GM12801 (cell line): ENCODE results near the gene SURF6.

Experiments used
- TF ChIP-seq, protein P1 (sequence below): IDR thresholded peaks from one replicate; pipeline ENCODE4 v1.5.1; 2011; ENCODE audit warnings: control low read depth; ENCODE audit not compliant: insufficient read length; ENCODE audit errors: extremely low read depth

SURF6 gene

DNA sequence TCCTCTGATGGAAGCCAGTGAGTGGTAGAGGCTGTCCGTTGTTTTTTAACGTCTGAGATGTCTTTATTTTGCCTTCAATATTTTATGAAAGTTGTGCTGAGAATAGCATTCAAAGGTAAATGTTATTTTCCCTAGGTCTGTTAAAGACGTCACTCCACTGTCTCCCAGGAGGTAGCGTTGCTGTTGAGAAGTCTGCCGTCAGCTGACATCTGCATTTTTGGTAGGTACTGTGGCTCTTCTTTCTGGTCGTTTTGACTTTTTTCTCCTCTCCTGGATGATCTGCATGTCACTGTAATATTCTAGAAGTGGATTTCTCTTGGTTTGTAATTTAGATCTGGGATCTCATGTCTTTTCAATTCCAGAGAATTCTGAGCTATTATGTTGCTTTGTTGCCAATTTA, 26.4 kb downstream of the SURF6 start:
- TF ChIP-seq, protein P1, sequence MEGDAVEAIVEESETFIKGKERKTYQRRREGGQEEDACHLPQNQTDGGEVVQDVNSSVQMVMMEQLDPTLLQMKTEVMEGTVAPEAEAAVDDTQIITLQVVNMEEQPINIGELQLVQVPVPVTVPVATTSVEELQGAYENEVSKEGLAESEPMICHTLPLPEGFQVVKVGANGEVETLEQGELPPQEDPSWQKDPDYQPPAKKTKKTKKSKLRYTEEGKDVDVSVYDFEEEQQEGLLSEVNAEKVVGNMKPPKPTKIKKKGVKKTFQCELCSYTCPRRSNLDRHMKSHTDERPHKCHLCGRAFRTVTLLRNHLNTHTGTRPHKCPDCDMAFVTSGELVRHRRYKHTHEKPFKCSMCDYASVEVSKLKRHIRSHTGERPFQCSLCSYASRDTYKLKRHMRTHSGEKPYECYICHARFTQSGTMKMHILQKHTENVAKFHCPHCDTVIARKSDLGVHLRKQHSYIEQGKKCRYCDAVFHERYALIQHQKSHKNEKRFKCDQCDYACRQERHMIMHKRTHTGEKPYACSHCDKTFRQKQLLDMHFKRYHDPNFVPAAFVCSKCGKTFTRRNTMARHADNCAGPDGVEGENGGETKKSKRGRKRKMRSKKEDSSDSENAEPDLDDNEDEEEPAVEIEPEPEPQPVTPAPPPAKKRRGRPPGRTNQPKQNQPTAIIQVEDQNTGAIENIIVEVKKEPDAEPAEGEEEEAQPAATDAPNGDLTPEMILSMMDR, result no peak

DNA sequence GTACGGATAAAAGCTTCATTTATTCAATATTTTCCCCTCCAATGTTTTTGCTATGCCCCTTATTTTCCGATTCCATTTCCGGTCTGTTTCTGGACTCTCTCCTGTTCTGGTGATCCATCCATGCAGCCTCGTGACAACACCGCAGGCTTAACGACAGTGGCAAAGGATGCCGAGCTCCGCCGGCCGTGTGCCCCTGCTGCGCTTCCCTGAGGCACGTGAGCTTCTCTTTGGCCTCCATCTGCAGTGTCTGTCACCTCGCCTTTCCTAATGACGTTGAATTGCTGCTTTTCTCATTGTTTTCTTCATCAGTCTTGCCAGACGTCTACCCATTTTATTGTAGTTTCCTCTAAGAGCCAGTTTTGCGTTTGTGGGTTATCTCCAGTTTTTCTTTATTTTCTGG, 28.7 kb downstream of the SURF6 start:
- TF ChIP-seq, protein P1, result no peak

DNA sequence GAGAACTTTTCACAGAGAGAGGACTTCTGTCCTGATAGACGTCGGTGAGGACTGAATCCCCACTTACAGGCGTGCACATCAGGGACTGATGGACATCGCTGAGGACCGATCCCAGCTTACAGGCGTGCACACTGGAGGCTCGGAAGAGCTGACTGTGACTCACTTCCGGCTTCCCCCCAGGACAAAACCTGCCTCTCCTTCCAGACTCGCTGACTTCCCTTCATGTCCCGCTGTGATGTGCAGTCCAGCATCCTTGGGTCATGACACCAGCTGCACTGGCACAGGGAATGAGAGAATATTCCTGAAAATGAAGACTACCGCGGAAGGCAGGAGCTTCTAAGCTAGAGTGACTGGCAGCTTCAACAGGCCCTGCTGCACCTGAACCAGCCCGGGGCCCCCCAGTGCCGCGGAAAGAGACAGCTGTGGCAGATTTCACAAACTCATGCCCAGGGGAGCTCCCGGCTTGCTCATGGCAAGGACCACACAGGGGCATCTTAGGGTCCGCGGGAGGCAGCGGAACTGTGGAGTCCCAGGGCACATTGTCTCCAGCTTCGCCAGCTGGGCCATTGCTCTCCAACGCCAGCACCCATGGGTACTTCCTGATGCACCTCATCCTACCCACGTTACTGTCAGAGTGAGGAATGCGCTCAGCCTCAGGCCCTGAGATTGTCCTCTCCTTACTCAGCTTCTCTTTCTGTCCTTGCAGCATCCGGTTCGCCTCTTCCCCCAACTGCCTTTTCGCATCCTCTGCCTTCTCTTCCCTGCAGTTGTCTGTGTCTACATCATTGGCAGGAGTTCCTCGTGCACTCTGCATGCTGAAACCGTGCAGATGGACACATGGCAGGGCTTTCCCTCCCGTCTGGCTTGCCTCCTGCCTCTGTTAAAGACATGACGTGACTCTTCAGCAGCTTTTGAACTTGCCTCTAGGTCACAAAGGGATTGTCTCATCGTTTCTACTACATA, 29.5 kb downstream of the SURF6 start:
- TF ChIP-seq, protein P1, result no peak

DNA sequence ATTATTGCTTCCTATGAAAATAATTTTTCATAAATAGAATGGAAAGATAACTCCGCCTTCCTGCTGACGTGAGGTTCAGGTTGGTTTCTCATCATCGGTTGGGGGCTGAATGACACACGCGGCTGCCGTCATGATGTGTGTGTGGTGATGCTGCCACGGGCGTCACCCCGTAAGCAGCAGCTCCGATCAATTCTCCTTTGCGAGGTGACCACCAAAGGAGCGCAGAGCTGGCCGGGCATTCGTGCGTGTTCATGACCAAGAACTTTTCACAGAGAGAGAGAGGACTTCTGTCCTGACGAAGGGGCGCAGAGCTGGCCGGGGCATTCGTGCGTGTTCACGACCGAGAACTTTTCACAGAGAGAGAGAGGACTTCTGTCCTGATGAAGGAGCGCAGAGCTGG, 30.3 kb downstream of the SURF6 start:
- TF ChIP-seq, protein P1, result no peak

DNA sequence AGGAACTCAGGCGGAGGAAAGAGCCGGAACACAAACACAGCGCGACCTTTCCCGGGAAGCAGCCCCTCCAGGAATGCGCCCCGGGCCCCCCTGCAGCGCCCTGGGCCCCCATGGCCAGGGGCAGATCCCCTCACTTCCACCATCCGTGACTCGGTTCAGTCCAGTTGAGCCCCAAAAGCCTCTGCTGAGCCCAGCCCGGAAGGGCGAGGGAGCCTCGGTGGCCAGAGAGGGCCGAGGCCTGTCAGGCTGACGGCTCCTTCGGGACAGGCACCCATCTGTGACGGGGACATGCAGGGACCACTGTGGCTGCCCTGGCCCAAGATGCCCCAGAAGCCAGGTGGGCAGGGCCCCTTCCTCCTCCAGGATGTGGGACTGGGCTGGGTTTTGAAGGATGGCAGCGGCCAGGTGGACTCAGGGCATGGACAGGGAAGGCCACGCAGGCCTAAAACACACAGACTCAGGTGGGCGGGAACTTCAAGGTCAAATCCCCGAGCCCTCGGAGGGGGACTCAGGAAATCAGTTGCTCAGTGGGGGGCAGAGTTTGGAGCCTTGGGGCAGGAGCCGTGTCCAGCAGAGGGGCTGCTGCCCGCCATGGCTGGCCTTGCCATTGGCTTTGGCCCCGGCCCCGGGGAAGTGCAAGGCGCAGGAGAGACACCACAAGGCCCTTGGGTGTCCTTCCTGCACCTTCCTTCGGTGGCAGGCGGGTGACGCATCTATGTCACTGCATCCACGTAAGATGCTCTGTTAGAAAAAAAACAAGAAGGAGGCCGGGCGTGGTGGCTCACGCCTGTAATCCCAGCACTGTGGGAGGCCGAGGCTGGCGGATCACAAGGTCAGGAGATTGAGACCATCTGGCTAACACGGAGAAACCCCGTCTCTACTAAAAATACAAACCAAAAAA, 31.3 kb downstream of the SURF6 start:
- TF ChIP-seq, protein P1, result no peak

DNA sequence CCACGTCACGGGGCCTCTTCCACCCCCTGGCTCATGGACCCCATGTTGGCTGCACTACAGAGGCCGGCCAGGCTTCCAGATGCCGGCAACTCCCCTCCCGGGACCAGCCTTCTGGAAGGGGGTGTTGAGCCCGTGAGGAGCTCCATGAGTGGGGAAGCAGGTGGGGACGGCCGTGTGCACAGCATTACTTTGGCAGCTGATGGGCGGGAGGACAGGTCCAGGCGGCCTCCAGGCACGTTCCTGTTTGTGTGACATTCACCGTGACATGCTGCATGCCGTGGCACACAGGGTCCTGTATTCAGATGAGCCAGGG, 31.9 kb downstream of the SURF6 start:
- TF ChIP-seq, protein P1, result no peak
